ENCODE data around the gene CFHR3. TPM values are rescaled to one million over a fixed set of nuclear protein-coding genes. Genes with fewer than 3 reads are reported as not detected.
"Not testable (repeated sequence)": the region's sequence is repeated elsewhere in the genome, so short reads cannot be mapped to it uniquely, and the experiment has no call there.

The CFHR3 gene
- total and polyA plus RNA-seq, 9 donors: 0.11 to 1.0 (median 0.36) TPM

DNA sequence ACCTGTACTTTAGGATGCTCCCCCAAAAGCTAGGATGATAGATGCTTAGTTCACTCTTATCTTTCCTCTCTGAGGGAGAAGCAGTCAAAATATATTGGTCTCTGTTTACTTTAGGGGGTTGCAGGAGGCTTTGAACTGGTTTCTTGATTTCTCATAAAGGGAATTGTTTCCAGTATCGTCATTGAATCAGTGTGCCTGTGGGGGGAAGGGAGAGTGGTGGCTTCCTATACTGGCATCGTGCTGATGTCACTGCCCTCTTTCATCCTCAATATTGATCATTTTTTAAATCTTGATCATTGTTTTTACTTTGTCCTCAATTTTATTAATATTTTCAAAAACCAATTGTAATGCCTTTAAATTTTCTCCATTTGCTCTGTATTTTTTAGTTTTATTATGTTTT is 40.2 kb upstream of the CFHR3 start:
- Histone ChIP-seq H3K4me3 (no peak overlapping the region), H3K9me3 (peaks cover 0 to 12% of the 10 kb centered on the region in 2 donors), H3K4me1 (ENCODE audit: insufficient read depth) (no peaks in the 10 kb centered on the region), H3K27ac (no peak overlapping the region), H3K27me3 (no peaks in the 10 kb centered on the region), H3K36me3 (no peaks in the 10 kb centered on the region)
- intact Hi-C loops (cut with DNase I): no loop called here
- DNase-seq: no peak
- no peak for TF ChIP-seq EP300 (IDR thresholded peaks at IDR 0.05)
- TF ChIP-seq, protein P1, sequence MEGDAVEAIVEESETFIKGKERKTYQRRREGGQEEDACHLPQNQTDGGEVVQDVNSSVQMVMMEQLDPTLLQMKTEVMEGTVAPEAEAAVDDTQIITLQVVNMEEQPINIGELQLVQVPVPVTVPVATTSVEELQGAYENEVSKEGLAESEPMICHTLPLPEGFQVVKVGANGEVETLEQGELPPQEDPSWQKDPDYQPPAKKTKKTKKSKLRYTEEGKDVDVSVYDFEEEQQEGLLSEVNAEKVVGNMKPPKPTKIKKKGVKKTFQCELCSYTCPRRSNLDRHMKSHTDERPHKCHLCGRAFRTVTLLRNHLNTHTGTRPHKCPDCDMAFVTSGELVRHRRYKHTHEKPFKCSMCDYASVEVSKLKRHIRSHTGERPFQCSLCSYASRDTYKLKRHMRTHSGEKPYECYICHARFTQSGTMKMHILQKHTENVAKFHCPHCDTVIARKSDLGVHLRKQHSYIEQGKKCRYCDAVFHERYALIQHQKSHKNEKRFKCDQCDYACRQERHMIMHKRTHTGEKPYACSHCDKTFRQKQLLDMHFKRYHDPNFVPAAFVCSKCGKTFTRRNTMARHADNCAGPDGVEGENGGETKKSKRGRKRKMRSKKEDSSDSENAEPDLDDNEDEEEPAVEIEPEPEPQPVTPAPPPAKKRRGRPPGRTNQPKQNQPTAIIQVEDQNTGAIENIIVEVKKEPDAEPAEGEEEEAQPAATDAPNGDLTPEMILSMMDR (IDR thresholded peaks at IDR 0.05): no peak
- no peak for TF ChIP-seq POLR2A (IDR thresholded peaks at IDR 0.05)
- WGBS, 3 donors: 78 to 88% (median 79%) methylated on average over 2 of the region's 2 CpGs

DNA sequence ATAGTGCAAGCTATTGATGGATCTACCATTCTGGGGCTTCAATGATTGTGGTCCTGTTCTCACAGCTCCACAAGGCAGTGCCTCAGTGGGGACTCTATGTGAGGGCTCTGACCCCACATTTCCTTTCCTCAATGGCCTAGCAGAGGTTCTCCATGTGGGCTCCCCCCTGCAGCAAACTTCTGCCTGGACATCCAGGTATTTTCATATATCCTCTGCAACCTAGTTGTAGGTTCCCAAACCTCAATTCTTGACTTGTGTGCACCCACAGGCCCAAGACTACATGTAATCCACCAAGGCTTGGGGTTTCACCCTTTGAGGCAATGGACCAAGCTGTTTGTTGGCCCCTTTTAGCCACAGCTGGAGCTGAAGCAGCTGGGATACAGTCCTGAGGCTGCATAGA is 35.9 kb upstream of the CFHR3 start:
- no peaks in the 10 kb centered on the region for H3K27me3 ChIP-seq
- no peaks in the 10 kb centered on the region for H3K36me3 ChIP-seq
- no peak overlapping the region for H3K27ac ChIP-seq
- peaks cover 0 to 12% of the 10 kb centered on the region in 2 donors for H3K9me3 ChIP-seq
- intact Hi-C loops (cut with DNase I): no loop called here
- no peak overlapping the region for H3K4me3 ChIP-seq
- DNase-seq: no peak
- no peaks in the 10 kb centered on the region for H3K4me1 ChIP-seq (ENCODE audit: insufficient read depth)
- no peak for TF ChIP-seq POLR2A (IDR thresholded peaks at IDR 0.05)
- TF ChIP-seq EP300 (IDR thresholded peaks at IDR 0.05): no peak
- TF ChIP-seq, protein P1 (IDR thresholded peaks at IDR 0.05): no peak

DNA sequence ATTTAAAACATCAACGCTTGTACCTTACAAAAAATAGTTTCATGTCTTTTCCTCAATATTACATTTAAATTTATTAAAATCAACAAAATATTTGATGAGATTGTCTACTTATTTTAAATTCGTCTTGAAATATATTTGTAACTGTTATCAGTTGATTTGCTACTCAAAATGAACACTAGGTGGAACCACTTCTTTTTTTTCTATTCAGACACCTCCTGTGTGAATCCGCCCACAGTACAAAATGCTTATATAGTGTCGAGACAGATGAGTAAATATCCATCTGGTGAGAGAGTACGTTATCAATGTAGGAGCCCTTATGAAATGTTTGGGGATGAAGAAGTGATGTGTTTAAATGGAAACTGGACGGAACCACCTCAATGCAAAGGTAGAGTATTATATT is 31.4 kb upstream of the CFHR3 start:
- 51 to 60% (median 56%) methylated on average over 6 of the region's 6 CpGs for WGBS, 3 donors
- H3K4me3 ChIP-seq; intact Hi-C loops (cut with DNase I); DNase-seq; H3K36me3 ChIP-seq; H3K27ac ChIP-seq; H3K4me1 ChIP-seq (ENCODE audit: insufficient read depth); H3K9me3 ChIP-seq; H3K27me3 ChIP-seq: not testable (repeated sequence)

DNA sequence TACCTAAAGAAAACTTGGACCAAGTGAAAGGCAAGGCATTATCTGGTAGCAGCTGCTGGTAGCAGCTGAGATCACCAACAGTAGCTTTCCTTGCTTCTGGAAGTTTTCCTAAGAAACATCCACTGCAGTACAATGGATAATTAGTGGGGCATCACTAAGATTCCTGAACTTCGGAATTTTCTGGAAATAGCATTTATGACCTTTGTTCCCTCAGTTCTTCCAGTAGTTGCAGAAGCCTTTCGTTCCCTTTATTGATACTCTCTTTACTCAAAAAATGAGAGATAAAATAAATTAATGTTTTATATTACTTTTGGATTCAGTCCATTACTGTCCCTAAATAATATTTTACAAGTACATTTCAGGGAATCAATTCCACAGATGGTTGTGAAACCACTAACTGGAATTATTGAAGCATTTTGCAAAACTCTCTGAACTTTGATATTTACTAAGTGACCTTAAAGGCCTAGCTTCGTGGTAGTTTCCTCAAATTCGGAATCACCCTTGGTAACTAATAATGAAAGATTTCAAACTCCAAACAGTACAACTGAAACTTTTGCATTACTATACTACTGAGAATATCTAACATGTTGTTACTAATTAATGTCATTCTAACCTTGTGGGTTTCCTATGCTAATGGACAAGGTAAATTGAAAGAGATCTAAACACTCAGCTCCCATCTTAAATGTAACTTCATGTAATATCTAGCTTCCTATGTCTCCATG is 9.5 kb upstream of the CFHR3 start:
- H3K9me3 ChIP-seq; H3K36me3 ChIP-seq; intact Hi-C loops (cut with DNase I); H3K4me3 ChIP-seq; DNase-seq; H3K27ac ChIP-seq; H3K4me1 ChIP-seq (ENCODE audit: insufficient read depth); H3K27me3 ChIP-seq: not testable (repeated sequence)
- WGBS, 3 donors: 66 to 70% (median 67%) methylated on average over 4 of the region's 4 CpGs

DNA sequence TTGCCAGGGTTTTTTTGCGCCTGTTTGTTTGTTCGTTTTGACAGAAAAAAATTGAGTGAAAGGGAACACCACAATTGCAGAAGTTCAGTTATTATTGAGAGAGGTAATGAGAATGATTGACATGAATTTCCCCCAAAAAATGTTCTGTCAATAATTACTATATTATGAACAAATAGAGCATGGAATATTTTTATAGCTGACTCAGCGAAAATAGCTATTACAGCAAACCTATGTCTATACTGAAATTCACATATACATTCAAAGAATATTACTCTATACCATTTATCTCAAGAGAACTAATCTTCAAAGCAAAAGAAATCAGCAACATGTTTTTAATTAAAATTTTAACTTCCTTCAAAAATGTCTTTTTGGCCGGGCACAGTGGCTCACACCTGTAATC is 4.8 kb upstream of the CFHR3 start:
- H3K36me3 ChIP-seq; intact Hi-C loops (cut with DNase I); DNase-seq; H3K27ac ChIP-seq; H3K4me1 ChIP-seq (ENCODE audit: insufficient read depth); H3K4me3 ChIP-seq; H3K27me3 ChIP-seq; H3K9me3 ChIP-seq: not testable (repeated sequence)
- WGBS, 3 donors: 91 to 93% (median 93%) methylated on average over 4 of the region's 4 CpGs

DNA sequence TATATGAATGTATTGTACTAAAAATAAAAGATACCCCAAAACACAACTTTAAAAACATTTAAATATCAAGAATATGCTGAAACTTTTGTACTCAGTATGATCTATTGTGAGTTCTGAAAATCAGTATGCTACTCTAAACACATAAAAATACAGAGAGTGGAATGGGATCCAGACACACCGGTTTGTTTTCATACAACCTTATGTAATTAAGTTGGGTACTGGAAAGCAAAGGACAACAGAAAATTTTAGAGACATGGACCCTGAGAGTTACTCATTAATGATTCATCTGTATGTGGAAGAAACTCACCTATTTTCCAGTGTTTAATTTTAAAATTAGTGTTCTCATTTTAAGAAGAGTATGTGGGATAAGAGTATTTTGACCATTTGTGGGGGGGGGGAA is 927 bp upstream of the CFHR3 start:
- Histone ChIP-seq H3K36me3 (no peaks in the 10 kb centered on the region), H3K27ac (no peak overlapping the region), H3K9me3 (no peaks in the 10 kb centered on the region), H3K27me3 (no peaks in the 10 kb centered on the region), H3K4me3 (no peak overlapping the region), H3K4me1 (ENCODE audit: insufficient read depth) (no peaks in the 10 kb centered on the region)
- TF ChIP-seq, protein P1 (IDR thresholded peaks at IDR 0.05): no peak
- TF ChIP-seq POLR2A (IDR thresholded peaks at IDR 0.05): no peak
- TF ChIP-seq EP300 (IDR thresholded peaks at IDR 0.05): no peak
- 90 to 95% (median 95%) methylated on average over 1 of the region's 1 CpG for WGBS, 3 donors
- intact Hi-C loops (cut with DNase I): no loop called here
- no peak for DNase-seq

All from ovary (tissue), 9 donors.